Endothelial cell of umbilical vein (primary cell): Measurements from ENCODE around the gene DESI2. TPM values are rescaled to one million over a fixed set of nuclear protein-coding genes. Genes with fewer than 3 reads are reported as not detected.

ENCODE experiments used
- BruUV-seq: library from RNA; stranded (reverse); fragments of 400-500 nt; replicated peaks from 2 replicates; lab custom pipeline; 2021; lab: Mats Ljungman, UMichigan
- CTCF ChIA-PET: fragments of 300-600, 350-600 bp; sonication (Branson Sonifier 250); formaldehyde crosslinking; loops from one replicate; lab custom pipeline; 2021; ENCODE audit warnings: antibody characterized with exemption, inconsistent platforms; lab: Charles Lee
- POLR2A ChIA-PET: fragments of 300-600, 350-600 bp; sonication (Branson Sonifier 250); formaldehyde crosslinking; loops from one replicate; lab custom pipeline; 2021; ENCODE audit warnings: antibody characterized with exemption, inconsistent platforms; lab: Charles Lee
- DNase-seq: peaks from one replicate; pipeline ENCODE4 v3.0.0-alpha.2; 2011; ENCODE audit warnings: low read depth, low spot score
- FAIRE-seq: peaks from 2 replicates; lab custom pipeline; 2011; peaks lifted over from hg19 to GRCh38; lab: Jason Lieb, UNC
- H2AFZ ChIP-seq: 2 replicates; pipeline ENCODE4 v1.6.0; 2012; ENCODE audit warnings: low read depth, low read length, control low read depth, inconsistent platforms
- H3K27ac ChIP-seq: 2 replicates; pipeline ENCODE4 v1.5.1; 2011; ENCODE audit warnings: low read depth, mild to moderate bottlenecking, control low read depth, low read length, moderate library complexity; ENCODE audit not compliant: insufficient read depth
- H3K27me3 ChIP-seq, 2 experiments: 2 replicates each; pipeline versions ENCODE4 v1.6.0 to v1.6.1; 2011; ENCODE audit warnings: low read length in 2 of 2, mixed read lengths in 1 of 2; ENCODE audit not compliant: control insufficient read depth in 2 of 2, insufficient read depth in 2 of 2
- H3K36me3 ChIP-seq, 2 experiments: 2 replicates in 1 of 2; 3 replicates in 1 of 2; pipeline ENCODE4 v1.5.1; 2011; ENCODE audit warnings: low read length in 2 of 2, mild to moderate bottlenecking in 1 of 2, moderate library complexity in 1 of 2; ENCODE audit not compliant: control insufficient read depth in 2 of 2, insufficient read depth in 2 of 2; ENCODE audit errors: extremely low read depth in 1 of 2
- H3K4me1 ChIP-seq: 3 replicates; pipeline ENCODE4 v1.5.1; 2011; ENCODE audit warnings: mild to moderate bottlenecking, low read length; ENCODE audit not compliant: control insufficient read depth, insufficient read depth; ENCODE audit errors: extremely low read depth
- H3K4me2 ChIP-seq: 2 replicates; pipeline ENCODE4 v1.6.1; 2011; ENCODE audit warnings: low read length, control low read depth, mixed read lengths; ENCODE audit not compliant: insufficient read depth
- H3K4me3 ChIP-seq, 3 experiments: fragments of 200-600 bp in 1 of 3; sonication (generic), shearing (Covaris generic) in 1 of 3; replicated peaks in 1 of 3; 2 replicates each; pipeline ENCODE4 v1.5.1; 2011 to 2016; ENCODE audit warnings: control low read depth in 3 of 3, low read length in 3 of 3, mild to moderate bottlenecking in 2 of 3, inconsistent platforms in 1 of 3, low read depth in 1 of 3, moderate library complexity in 1 of 3; ENCODE audit not compliant: insufficient read depth in 1 of 3
- H3K79me2 ChIP-seq: 2 replicates; pipeline ENCODE4 v1.6.0; 2012; ENCODE audit warnings: low read length, inconsistent platforms; ENCODE audit not compliant: control insufficient read depth, insufficient read depth
- H3K9ac ChIP-seq: replicated peaks from 2 replicates; pipeline ENCODE3; 2011; ENCODE audit warnings: low read length, control low read depth; ENCODE audit not compliant: insufficient read depth; ENCODE audit errors: extremely low read depth
- H3K9me1 ChIP-seq: replicated peaks from 3 replicates; pipeline ENCODE4 v1.6.0; 2011; ENCODE audit warnings: mild to moderate bottlenecking, low read length; ENCODE audit not compliant: control insufficient read depth, insufficient read depth; ENCODE audit errors: extremely low read depth
- H3K9me3 ChIP-seq: replicated peaks from 2 replicates; pipeline ENCODE4 v1.5.1; 2012; ENCODE audit warnings: low read length, inconsistent platforms; ENCODE audit not compliant: control insufficient read depth, insufficient read depth
- H4K20me1 ChIP-seq: replicated peaks from 2 replicates; pipeline ENCODE3; 2011; ENCODE audit warnings: mild to moderate bottlenecking, low read length; ENCODE audit not compliant: control insufficient read depth, insufficient read depth; ENCODE audit errors: extremely low read depth
- CTCF ChIP-seq, 2 donors: IDR thresholded peaks; 1 replicate in 1 of 2; 2 replicates in 1 of 2; pipeline ENCODE4 v1.5.1; 2011; ENCODE audit warnings: low read length in 2 of 2, mild to moderate bottlenecking in 2 of 2, moderate library complexity in 2 of 2, control low read depth in 1 of 2, inconsistent platforms in 1 of 2, low read depth in 1 of 2; ENCODE audit not compliant: insufficient read depth in 1 of 2; ENCODE audit errors: extremely low read depth in 1 of 2
- EZH2 ChIP-seq: IDR thresholded peaks from 2 replicates; pipeline ENCODE4 v1.6.1; 2012; ENCODE audit warnings: borderline replicate concordance, low read depth, mild to moderate bottlenecking, moderate library complexity, low read length, inconsistent platforms; ENCODE audit not compliant: severe bottlenecking
- FOS ChIP-seq: IDR thresholded peaks from 2 replicates; pipeline ENCODE4 v1.6.1; 2011; ENCODE audit warnings: mild to moderate bottlenecking, low read length, moderate library complexity, borderline replicate concordance; ENCODE audit not compliant: insufficient read depth
- GATA2 ChIP-seq: IDR thresholded peaks from 2 replicates; pipeline ENCODE4 v1.7.0; 2011; ENCODE audit warnings: low read depth, mild to moderate bottlenecking, moderate library complexity, mixed read lengths, low read length; ENCODE audit not compliant: insufficient read length, insufficient read depth
- JUN ChIP-seq: IDR thresholded peaks from 2 replicates; pipeline ENCODE4 v1.6.1; 2011; ENCODE audit warnings: borderline replicate concordance, low read depth; ENCODE audit not compliant: insufficient read length, insufficient read depth
- MAX ChIP-seq: IDR thresholded peaks from 2 replicates; pipeline ENCODE4 v1.6.1; 2011; ENCODE audit not compliant: insufficient read depth, insufficient read length
- MYC ChIP-seq: IDR thresholded peaks from one replicate; pipeline ENCODE4 v1.6.1; 2011; ENCODE audit warnings: mild to moderate bottlenecking, low read depth, low read length
- POLR2AphosphoS5 ChIP-seq: IDR thresholded peaks from 2 replicates; pipeline ENCODE4 v1.6.1; 2012; ENCODE audit warnings: low read depth, mild to moderate bottlenecking, control low read depth, low read length, moderate library complexity; ENCODE audit not compliant: insufficient read depth
- dilution Hi-C: fragments of 300-500 bp; cut with MboI; formaldehyde crosslinking; loops from one replicate; pipeline ENCODE4 v1.15.0; 2019; ENCODE audit warnings: low sequenced_read_pairs; ENCODE audit not compliant: extremely low pct_ligation_motif_present
- intact Hi-C: fragments of 100-400 bp; cut with micrococcal nuclease; formaldehyde crosslinking; loops from one replicate; pipeline ENCODE4 v1.10.0; 2022
- polyA plus RNA-seq, 4 experiments: library from polyadenylated mRNA; depleted of rRNA in 3 of 4; stranded (reverse) in 3 of 4; unstranded in 1 of 4; fragments of >200 nt; gene quantifications; 2 replicates each; pipeline versions ENCODE4 v1.2.1 to v1.2.3, GENCODE V29; 2011 to 2012; ENCODE audit warnings: missing spikeins in 1 of 4
- total RNA-seq: library from RNA; stranded (reverse); gene quantifications from 2 replicates; pipeline ENCODE4 v1.2.3, GENCODE V29; 2021

The DESI2 gene
- total and polyA plus RNA-seq, 2 donors (not counting 3 experiments of a cell fraction or from before 2014, with no cell fraction given): 22.9 to 37.2 TPM

GRCh38 chr1:244751271-244751895, 98.5 kb downstream of the DESI2 start:
- H3K79me2 ChIP-seq: no peaks in the 10 kb centered on the region
- H3K4me2 ChIP-seq: no peak overlapping the region
- FAIRE-seq: no peak
- BruUV-seq: no TSS peak
- no peak overlapping the region for H3K4me3 ChIP-seq
- no peaks in the 10 kb centered on the region for H3K9me3 ChIP-seq
- DNase-seq: no peak
- no peaks in the 10 kb centered on the region for H3K9me1 ChIP-seq
- H2AFZ ChIP-seq: no peak overlapping the region
- H3K27me3 ChIP-seq: no peaks in the 10 kb centered on the region
- H3K27ac ChIP-seq: no peak overlapping the region
- no peaks in the 10 kb centered on the region for H3K4me1 ChIP-seq
- TF ChIP-seq MYC: no peak
- no peak for TF ChIP-seq EZH2
- no peak for TF ChIP-seq CTCF (IDR thresholded peaks at IDR 0.05; ENCODE audit: extremely low read depth in 1 of 2, insufficient read depth in 1 of 2, low read depth in 1 of 2, low read length in 2 of 2)
- TF ChIP-seq POLR2AphosphoS5: no peak
- TF ChIP-seq MAX: no peak
- no peak for TF ChIP-seq JUN
- no peak for TF ChIP-seq FOS
- TF ChIP-seq GATA2: no peak
- CTCF ChIA-PET: interaction anchor here (0.8 kb wide), 1 partner anchor 10 kb away, joined by 3 read pairs; no protein-coding TSS in a partner anchor
- intact Hi-C loops: no loop called here
- dilution Hi-C loops: no loop called here
- H3K36me3 ChIP-seq: no peaks in the 10 kb centered on the region
- POLR2A ChIA-PET: no interaction called here
- H3K9ac ChIP-seq: no peak overlapping the region
- no peaks in the 10 kb centered on the region for H4K20me1 ChIP-seq
